Stimulated activated memory B cell treated with anti-CD40 and anti-IgM and Interleukin-4, amounts not matched to agents 10 μg/mL and 1 μg/mL and 100 μg/mL, for 72 hours (primary cell): ENCODE measurements around the gene GRIK2.

Source experiments
- ATAC-seq: fragments of 150-1000 bp; cut with Tn5 transposase; 2 replicates; pipeline ENCODE4 v1.10.0; 2021
- H3K27ac Mint-ChIP-seq: one replicate; pipeline ENCODE4 v1.8.0; 2022; ENCODE audit warnings: mild to moderate bottlenecking, mixed read lengths
- H3K27me3 Mint-ChIP-seq: one replicate; pipeline ENCODE4 v1.8.0; 2022; ENCODE audit warnings: mixed read lengths
- H3K36me3 Mint-ChIP-seq: one replicate; pipeline ENCODE4 v1.8.0; 2022; ENCODE audit warnings: mixed read lengths
- H3K4me1 Mint-ChIP-seq: one replicate; pipeline ENCODE4 v1.8.0; 2022; ENCODE audit warnings: mixed read lengths
- H3K4me3 Mint-ChIP-seq: one replicate; pipeline ENCODE4 v1.8.0; 2022; ENCODE audit warnings: mild to moderate bottlenecking, moderate library complexity, mixed read lengths
- H3K9me3 Mint-ChIP-seq: one replicate; pipeline ENCODE4 v1.8.0; 2022; ENCODE audit warnings: mixed read lengths

The GRIK2 gene

DNA sequence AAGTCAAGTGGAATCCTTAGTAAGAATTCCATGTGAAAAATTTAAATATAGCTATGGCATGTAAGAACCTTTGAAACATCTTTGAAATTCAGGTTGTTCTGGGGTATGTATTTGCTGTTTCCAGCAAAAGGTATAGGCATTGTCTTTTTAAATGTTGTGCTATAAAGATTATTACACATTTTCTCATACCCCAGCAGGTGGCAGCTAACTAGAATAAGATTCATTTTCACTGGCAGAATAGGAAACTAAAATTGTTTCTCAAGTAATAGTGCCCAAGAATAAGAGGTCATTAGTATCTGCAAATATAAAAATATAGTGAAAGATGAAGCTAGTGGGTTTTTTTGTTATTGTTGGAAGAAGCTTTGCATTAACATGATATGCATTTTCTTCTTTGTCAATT, 1.8 kb downstream of the GRIK2 start:
- Mint-ChIP-seq H3K4me1 (peaks cover 5% of the 10 kb centered on the region), H3K4me3 (no peak overlapping the region), H3K36me3 (no peaks in the 10 kb centered on the region), H3K9me3 (peaks cover 3% of the 10 kb centered on the region), H3K27ac (no peak overlapping the region), H3K27me3 (peaks cover 57% of the 10 kb centered on the region)
- ATAC-seq = no peak

DNA sequence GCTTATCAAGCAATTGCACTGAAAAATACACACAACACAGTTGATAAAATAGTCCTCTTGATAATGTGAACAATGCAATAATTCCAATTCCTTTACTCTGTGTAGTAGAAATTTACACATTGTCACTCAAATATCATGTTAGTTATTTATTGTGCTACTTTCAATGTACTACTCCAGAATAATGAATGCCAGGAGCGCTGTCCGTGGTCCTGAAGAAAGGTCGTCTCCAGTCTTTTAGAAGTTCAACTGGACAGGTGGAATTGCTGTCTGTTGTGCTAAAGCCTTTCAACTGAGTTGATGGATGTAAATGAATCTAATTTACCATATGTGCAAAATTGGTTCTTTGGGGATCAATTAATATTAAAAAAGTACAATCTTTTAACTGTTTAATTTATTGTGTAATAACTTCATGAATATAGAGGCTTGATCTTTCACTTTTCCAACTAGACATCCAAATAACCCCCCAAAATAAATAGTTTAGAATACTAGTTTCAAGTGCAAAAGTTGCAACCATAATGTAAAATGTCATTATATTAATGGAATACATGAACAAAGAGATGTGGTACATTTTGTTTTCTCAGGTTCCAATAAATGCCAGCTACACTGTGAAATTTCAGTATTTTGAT, 3.2 kb downstream of the GRIK2 start:
- Mint-ChIP-seq H3K27ac (no peak overlapping the region), H3K27me3 (peaks cover 69% of the 10 kb centered on the region), H3K9me3 (peaks cover 3% of the 10 kb centered on the region), H3K4me1 (peaks cover 5% of the 10 kb centered on the region), H3K4me3 (no peak overlapping the region), H3K36me3 (no peaks in the 10 kb centered on the region)
- ATAC-seq = no peak

DNA sequence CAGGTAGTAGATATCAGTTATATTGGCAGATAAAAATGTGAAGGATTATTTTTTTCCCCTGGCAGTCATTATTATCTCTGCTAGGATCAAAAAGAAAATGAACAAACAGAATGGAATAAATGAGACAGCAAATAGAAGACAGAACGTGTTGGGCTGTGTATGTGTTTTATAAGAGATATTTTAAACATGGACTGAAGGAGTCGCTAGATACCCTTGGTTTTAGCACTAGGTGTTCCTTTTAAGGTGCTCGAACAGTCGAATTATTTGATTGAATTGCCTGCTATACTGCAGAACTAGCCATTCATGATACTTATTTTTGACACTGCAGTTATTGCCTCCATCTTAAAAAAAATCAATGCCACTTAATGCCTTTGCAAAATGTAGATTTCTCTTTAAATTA, 3.7 kb downstream of the GRIK2 start:
- no peak for ATAC-seq
- peaks cover 6% of the 10 kb centered on the region for H3K9me3 Mint-ChIP-seq
- no peak overlapping the region for H3K4me3 Mint-ChIP-seq
- H3K36me3 Mint-ChIP-seq = no peaks in the 10 kb centered on the region
- H3K27me3 Mint-ChIP-seq = peaks cover 74% of the 10 kb centered on the region
- H3K4me1 Mint-ChIP-seq = peaks cover 5% of the 10 kb centered on the region
- no peak overlapping the region for H3K27ac Mint-ChIP-seq

DNA sequence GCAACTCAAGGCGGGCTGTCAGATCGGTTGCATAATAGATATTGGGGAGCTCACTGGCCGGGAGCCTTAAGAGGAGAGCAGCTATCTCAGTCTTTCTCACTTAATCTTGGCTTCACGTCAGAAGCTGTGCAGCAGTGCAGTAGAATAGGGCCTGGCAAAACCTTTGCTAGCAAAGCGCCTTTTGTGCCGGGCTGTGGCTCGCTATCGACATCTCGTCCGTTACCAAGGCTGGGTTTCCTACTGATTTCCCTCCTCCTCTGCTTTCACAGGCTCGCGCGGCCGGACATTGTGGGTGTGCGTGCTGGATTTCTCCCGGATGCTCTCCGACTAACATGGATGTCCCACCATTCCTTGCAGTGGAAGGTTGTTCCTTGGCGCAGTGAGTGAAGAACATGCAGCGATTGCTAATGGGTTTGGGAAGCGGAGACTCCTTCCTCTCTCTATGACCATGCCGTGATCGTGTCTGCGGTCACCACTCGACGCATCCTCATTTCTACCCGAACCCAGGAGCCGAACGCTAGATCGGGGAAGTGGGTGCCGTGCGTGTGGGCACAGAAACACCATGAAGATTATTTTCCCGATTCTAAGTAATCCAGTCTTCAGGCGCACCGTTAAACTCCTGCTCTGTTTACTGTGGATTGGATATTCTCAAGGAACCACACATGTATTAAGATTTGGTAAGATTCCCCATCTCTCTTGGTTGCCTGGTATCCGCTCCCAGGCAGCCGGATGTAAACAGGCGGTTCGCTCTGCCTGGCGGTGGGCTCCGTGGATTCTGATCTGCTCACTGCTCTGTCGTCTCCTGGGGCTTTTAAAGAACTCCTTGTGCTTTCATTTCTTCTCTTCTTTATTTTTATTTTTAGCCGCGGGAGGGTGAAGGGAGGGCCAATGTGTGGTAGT, 5.5 kb downstream of the GRIK2 start:
- no peak overlapping the region for H3K4me3 Mint-ChIP-seq
- H3K9me3 Mint-ChIP-seq = peaks cover 7% of the 10 kb centered on the region
- H3K4me1 Mint-ChIP-seq = peaks cover 2% of the 10 kb centered on the region
- no peak overlapping the region for H3K27ac Mint-ChIP-seq
- ATAC-seq = no peak
- no peaks in the 10 kb centered on the region for H3K36me3 Mint-ChIP-seq
- H3K27me3 Mint-ChIP-seq = peaks cover 68% of the 10 kb centered on the region

DNA sequence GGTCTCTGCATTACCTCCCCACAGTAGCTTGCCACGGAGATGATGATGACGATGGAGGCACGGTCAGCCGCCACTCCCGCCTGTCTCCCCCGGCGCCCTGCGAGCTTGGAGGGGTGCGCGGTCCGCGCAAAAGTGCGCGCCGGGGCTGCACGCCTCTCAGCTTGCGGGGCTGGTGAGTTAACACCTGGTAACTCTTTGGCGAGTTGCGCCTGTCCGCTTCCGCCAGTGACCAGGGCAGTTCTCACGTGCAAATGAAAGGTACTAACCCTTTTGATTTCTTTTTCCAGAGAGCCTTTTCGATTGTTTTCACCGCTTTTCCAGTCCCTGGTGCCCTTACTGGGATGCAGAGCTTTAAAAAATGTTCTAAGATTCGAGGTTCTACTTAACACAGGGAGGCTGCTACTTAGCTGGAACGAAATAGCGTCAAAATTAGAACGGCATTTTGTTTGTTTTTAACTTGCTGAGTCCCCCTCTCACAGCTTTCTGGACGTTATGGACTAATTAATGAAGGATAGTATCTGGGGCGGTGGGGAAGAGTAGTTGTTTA, 6.2 kb downstream of the GRIK2 start:
- Mint-ChIP-seq H3K4me3 (no peak overlapping the region), H3K27me3 (peaks cover 61% of the 10 kb centered on the region), H3K36me3 (no peaks in the 10 kb centered on the region), H3K9me3 (peaks cover 7% of the 10 kb centered on the region), H3K27ac (no peak overlapping the region), H3K4me1 (no peaks in the 10 kb centered on the region)
- no peak for ATAC-seq

DNA sequence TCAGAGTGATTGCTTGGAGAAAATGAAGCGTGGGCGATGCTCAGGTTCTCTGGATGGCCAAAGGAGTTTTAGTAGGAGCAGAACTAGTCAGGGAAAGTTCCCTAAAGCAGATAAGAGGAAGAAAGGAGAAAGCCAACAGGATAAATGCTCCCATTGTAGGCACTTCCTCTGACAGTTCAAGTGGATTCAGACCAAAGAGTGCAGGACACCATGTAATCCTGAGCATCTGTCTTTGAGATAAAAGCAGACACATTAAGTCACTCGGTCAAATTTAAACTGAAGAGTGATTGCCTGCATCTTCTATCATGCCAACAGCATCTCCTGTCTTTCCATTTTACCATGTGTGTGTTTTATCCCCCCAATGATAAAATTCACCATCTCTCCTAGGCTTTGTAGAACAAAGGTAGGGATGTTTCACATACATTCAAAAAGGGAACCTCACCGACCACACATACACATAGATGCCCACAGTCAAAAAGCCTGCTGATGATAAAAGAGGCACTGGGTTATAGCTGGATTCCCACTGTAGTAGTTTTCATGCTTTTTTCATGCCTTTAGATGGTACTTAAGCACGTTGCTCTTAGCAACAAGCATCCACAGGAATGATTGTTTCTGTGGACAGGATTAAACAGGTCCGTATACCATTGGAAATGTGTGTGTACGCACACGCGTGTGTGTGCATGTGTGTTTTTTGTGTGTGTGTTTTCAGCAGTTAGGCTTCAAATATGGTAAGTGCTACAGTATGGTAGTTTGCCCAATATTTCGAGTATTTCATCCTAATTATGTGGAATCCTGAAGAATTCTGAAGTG, 7.0 kb downstream of the GRIK2 start:
- ATAC-seq = no peak
- H3K27me3 Mint-ChIP-seq = peaks cover 53% of the 10 kb centered on the region
- H3K9me3 Mint-ChIP-seq = peaks cover 7% of the 10 kb centered on the region
- no peak overlapping the region for H3K4me3 Mint-ChIP-seq
- no peaks in the 10 kb centered on the region for H3K4me1 Mint-ChIP-seq
- H3K27ac Mint-ChIP-seq = no peak overlapping the region
- no peaks in the 10 kb centered on the region for H3K36me3 Mint-ChIP-seq

DNA sequence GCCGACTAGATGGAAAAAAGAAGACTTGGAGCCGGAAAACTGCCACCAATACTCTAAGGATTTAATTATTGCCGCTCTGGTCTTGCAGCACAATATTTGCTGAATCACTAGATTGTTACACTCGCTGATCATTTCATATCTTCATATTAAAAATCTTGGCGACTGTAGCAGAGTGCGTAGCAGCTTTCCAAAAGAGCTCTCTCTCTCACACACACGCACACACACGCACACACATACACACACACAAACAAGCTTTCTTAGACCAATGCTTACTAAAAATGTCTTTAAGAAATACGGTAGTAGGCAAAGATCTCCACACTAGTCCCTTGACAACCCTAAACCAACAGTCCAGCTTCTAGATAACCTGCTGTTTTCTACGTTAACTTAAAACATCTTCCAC, 7.7 kb downstream of the GRIK2 start:
- no peaks in the 10 kb centered on the region for H3K36me3 Mint-ChIP-seq
- no peak overlapping the region for H3K27ac Mint-ChIP-seq
- H3K9me3 Mint-ChIP-seq = peaks cover 7% of the 10 kb centered on the region
- no peaks in the 10 kb centered on the region for H3K4me1 Mint-ChIP-seq
- no peak for ATAC-seq
- H3K27me3 Mint-ChIP-seq = peaks cover 52% of the 10 kb centered on the region
- no peak overlapping the region for H3K4me3 Mint-ChIP-seq

DNA sequence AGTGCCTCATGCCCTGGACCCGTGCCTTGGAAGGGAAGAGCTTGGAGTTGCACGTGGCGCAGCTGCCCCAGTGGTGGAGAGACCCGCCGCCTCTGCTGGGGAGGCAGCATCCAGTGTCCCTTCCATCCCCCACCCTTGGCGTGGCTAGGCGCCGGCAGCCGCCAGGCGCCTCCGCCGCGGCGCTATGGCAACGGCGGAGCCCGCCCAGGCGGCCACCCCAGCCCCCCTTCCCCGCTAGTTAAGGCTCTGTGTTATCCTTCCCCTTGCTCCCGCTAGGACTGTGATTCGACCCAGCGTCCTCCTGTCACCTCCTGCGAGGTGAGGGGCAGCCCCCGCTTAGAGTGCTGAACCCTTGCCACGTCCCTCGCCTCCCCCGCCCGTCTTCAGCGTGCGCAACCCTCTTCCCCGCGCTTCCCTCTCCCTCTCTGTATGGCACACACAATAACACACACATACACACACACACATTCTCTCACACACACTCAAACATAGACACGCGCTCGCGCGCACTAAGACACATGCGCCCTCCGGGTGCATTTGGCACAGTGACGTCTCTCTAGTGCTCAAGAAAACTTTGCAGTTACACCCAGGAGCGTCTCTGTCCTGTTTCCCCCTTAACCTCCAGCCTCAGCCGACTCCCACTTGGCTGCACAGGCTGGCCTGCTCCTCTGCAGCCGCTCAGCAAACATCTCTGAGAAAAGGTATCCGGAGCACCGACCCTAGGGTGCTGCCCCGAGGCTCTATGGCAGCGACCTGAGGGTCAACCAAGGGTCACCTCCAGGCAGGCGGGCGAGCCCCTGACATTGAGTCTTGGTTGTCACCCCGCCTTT, 8.5 kb downstream of the GRIK2 start:
- Mint-ChIP-seq H3K27ac (no peak overlapping the region), H3K36me3 (no peaks in the 10 kb centered on the region), H3K27me3 (peaks cover 52% of the 10 kb centered on the region), H3K4me1 (no peaks in the 10 kb centered on the region), H3K9me3 (peaks cover 9% of the 10 kb centered on the region), H3K4me3 (no peak overlapping the region)
- ATAC-seq = no peak

DNA sequence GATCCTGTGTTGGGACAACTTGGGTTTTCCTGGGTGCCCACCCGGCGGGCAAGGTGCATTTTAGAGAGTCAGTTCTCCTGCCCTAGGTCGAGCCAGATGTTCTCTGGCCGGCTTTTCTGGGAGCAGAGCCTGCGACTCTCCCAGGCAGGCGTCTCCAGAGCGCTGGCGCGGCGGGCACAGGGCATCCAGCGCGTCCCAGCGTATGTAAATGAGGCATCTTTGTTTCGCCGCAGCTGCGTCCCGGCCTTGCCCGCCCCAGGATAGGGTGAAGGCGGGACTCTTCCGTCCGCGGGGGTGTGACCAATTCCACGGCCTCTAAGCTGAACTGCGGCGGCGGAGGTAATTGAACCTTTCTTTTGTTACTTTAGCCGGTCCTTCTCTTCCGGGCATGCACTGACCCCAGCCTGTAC, 9.1 kb downstream of the GRIK2 start:
- ATAC-seq = no peak
- peaks cover 52% of the 10 kb centered on the region for H3K27me3 Mint-ChIP-seq
- H3K36me3 Mint-ChIP-seq = no peaks in the 10 kb centered on the region
- no peaks in the 10 kb centered on the region for H3K4me1 Mint-ChIP-seq
- H3K4me3 Mint-ChIP-seq = no peak overlapping the region
- H3K27ac Mint-ChIP-seq = no peak overlapping the region
- H3K9me3 Mint-ChIP-seq = peaks cover 9% of the 10 kb centered on the region

DNA sequence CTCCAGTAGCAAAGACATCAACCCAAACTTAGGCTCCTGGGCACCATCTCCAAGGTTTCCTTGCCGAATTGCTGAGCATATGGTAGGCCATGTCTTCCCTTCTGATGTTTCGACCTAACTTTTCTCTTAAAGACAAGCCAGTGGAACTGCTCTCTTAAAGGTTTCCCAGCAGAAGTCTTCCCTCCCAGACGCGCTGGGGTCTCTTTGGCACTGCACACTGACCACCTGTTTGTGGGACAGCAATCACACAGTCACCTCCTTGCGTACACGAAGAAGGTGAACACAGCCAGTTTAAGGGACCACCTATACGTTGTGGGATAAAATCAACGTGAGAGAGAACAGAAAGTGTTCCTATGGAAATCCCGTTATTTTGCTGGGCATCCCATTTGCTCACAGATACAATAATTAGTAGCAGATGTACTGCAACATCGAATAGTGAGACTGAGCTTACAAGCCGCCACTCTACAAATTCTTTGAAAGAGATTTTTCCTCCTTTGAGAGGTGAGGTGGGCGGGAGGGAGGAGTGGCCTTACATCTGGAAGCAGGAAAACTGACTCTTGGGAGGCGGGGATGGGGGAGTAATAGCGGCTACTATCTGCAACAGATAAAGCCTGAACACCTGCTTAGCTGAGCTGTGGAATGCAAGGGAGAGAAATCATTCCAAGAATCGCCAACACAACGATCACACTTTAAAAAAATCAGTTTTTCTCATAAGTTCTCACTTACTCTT, 9.9 kb downstream of the GRIK2 start:
- no peak overlapping the region for H3K27ac Mint-ChIP-seq
- peaks cover 48% of the 10 kb centered on the region for H3K27me3 Mint-ChIP-seq
- peaks cover 9% of the 10 kb centered on the region for H3K9me3 Mint-ChIP-seq
- no peaks in the 10 kb centered on the region for H3K4me1 Mint-ChIP-seq
- H3K4me3 Mint-ChIP-seq = no peak overlapping the region
- no peak for ATAC-seq
- no peaks in the 10 kb centered on the region for H3K36me3 Mint-ChIP-seq

DNA sequence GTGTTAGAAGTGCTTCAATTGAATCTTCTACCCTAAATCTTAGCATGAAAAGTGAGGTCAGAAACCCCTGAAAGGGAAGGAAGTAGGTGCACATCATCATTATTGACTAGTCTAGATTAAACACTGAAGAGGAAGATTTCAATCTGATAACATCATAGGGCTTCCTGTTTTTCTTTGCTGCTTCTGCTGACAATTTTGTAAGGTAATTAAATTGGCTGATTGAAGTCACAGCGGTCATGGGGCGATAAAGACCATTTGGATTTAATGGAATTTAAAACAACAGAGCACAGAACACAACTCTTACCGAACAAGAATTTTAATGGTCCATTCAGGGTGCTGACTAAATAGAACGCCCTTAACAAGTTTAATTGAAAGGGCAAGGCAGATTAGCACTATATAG, 11.3 kb downstream of the GRIK2 start:
- Mint-ChIP-seq H3K4me3 (no peak overlapping the region), H3K27me3 (peaks cover 34% of the 10 kb centered on the region), H3K9me3 (peaks cover 6% of the 10 kb centered on the region), H3K36me3 (no peaks in the 10 kb centered on the region), H3K4me1 (no peaks in the 10 kb centered on the region), H3K27ac (no peak overlapping the region)
- no peak for ATAC-seq

DNA sequence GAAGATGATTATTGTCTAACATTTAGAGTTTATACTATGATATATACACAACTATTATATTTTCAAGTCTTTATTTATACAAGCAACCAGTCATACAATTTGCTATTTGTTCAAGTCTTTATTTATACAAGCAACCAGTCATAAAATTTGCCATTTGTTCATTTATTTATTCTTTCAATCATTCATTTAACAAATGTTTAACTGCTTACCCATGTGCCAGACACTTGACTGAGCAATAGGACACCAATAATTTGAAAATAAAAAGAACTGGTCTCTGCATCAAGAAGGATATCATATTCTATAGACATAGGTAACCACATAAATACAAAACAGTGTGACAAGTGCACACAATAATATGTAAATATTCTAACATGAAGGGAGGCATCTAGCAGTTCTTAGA, 20.3 kb downstream of the GRIK2 start:
- no peak for ATAC-seq
- Mint-ChIP-seq H3K27me3 (no peaks in the 10 kb centered on the region), H3K9me3 (no peaks in the 10 kb centered on the region), H3K4me1 (no peaks in the 10 kb centered on the region), H3K27ac (no peak overlapping the region), H3K4me3 (no peak overlapping the region), H3K36me3 (no peaks in the 10 kb centered on the region)

DNA sequence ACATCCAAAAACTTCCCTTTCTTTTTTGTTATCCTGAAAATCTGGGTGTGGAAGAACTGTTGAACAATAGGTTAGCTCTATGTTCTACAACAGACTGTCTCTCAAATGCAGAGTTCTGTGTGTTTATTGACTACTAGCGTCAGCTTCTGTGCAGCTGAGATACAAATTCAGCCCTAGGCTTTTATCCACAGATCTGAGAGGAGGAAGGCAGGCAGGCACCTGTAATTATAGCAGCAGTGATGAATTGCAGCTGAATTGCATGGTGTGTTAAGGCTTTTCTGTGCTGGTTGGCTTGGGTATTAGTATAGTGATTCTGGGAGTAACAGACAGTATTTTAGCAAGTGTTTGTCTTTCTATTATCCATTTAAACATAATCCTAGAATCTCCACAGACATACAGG, 24.4 kb downstream of the GRIK2 start:
- Mint-ChIP-seq H3K9me3 (no peaks in the 10 kb centered on the region), H3K4me1 (no peaks in the 10 kb centered on the region), H3K4me3 (no peak overlapping the region), H3K27me3 (no peaks in the 10 kb centered on the region), H3K27ac (no peak overlapping the region), H3K36me3 (no peaks in the 10 kb centered on the region)
- no peak for ATAC-seq

DNA sequence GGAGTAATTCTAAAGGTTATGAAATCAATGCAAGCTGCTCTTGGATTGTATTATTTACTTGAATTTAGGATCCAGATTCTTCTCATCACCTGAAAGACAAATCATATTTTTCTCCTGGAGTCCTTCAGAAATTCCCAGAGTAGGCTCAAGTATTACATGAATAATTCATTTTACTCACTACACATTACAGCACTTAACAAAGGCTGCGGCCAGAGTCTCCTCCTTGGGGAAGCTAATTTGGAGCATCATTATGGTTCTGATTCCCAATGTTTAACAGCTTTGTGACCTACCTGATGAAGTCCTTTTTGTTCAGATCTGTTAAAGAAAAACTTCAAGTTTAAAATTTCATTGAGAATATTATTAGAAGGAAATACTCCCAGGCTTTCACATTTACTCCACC, 28.7 kb downstream of the GRIK2 start:
- Mint-ChIP-seq H3K27ac (no peak overlapping the region), H3K4me1 (no peaks in the 10 kb centered on the region), H3K27me3 (no peaks in the 10 kb centered on the region), H3K4me3 (no peak overlapping the region), H3K36me3 (no peaks in the 10 kb centered on the region), H3K9me3 (no peaks in the 10 kb centered on the region)
- no peak for ATAC-seq
